Measurements from ENCODE around the gene C8G.

The C8G gene

DNA sequence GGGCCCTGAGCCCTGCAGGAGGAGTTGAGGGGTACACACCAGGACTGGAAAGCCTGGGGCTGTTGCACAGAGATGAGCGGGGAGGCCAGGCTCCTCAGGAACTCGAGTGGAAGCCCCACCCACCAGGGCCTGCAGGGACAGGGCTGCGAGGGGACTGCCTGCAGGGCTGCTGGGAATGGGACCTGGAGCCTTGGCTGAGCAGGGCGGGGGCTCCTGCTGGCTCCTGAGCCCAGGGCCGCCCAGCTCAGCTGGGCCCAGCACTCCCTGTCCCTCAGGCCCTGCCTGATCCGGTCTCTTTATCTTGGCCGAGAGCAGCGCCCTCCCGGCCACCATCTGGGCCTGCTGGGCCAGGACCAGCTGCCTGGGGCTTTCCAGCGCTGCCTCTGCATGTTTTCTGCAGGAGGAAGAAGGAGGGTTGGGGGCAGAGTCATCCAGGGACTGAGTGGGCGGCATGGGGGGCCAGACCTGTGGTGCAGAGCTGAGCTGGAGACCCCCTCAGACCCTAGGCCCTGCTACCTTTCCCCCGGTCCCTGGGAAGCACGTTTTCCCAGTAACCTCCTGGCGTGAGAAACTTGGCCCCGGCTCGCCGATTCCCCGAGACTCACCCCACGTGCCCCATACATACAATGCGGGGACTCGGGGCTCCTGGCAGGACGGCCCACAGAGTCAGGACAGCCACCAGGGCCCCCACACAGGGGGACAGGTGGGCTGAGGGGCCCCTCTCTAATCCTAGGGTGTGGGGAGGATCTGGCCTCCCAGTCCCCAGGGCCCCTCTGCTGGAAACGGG lies 16.4 kb downstream of the C8G start:
- Histone ChIP-seq H3K4me3 (ENCODE audit: low read length) (no peak overlapping the region), H3K4me1 (ENCODE audit: control insufficient read depth, insufficient read depth, low read length) (peaks cover 11% of the 10 kb centered on the region), H3K9ac (ENCODE audit: low read length) (no peak overlapping the region), H3K36me3 (ENCODE audit: control insufficient read depth, insufficient read depth, low read length) (no peaks in the 10 kb centered on the region), H3K27me3 (ENCODE audit: control insufficient read depth, insufficient read depth, low read length) (peaks cover 6% of the 10 kb centered on the region), H3K9me3 (ENCODE audit: control insufficient read depth, low read length) (no peaks in the 10 kb centered on the region)

DNA sequence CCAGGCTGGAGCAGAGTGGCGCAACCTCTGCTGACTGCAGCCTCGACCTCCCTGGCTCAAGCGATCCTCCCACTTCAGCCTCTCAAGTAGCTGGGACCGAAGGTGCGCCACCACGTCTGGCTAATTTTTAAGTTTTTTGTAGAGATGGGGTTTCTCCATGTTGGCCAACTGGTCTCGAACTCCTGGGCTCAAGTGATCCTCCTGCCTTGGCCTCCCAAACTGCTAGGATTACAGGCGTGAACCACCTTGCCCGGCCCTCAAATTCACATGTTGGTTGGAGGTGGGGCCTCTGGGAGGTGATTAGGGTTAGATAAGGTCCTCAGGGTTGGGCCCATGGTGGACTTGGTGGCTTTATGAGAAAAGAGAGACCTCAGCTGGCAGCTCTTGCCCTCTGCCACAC lies 17.1 kb downstream of the C8G start:
- H3K9ac ChIP-seq (ENCODE audit: low read length) = no peak overlapping the region
- no peaks in the 10 kb centered on the region for H3K36me3 ChIP-seq (ENCODE audit: control insufficient read depth, insufficient read depth, low read length)
- H3K4me1 ChIP-seq (ENCODE audit: control insufficient read depth, insufficient read depth, low read length) = peaks cover 11% of the 10 kb centered on the region
- H3K4me3 ChIP-seq (ENCODE audit: low read length) = no peak overlapping the region
- peaks cover 6% of the 10 kb centered on the region for H3K27me3 ChIP-seq (ENCODE audit: control insufficient read depth, insufficient read depth, low read length)
- no peaks in the 10 kb centered on the region for H3K9me3 ChIP-seq (ENCODE audit: control insufficient read depth, low read length)

- H3K36me3 ChIP-seq (ENCODE audit: control insufficient read depth, insufficient read depth, low read length) = no peaks in the 10 kb centered on the region
- no peak overlapping the region for H3K9ac ChIP-seq (ENCODE audit: low read length)
- H3K4me1 ChIP-seq (ENCODE audit: control insufficient read depth, insufficient read depth, low read length) = peaks cover 11% of the 10 kb centered on the region
- H3K9me3 ChIP-seq (ENCODE audit: control insufficient read depth, low read length) = no peaks in the 10 kb centered on the region
- H3K27me3 ChIP-seq (ENCODE audit: control insufficient read depth, insufficient read depth, low read length) = peaks cover 6% of the 10 kb centered on the region
- no peak overlapping the region for H3K4me3 ChIP-seq (ENCODE audit: low read length)
Observed at GRCh38 chr9:136962701-136963248, 17.7 kb downstream of the C8G start.

DNA sequence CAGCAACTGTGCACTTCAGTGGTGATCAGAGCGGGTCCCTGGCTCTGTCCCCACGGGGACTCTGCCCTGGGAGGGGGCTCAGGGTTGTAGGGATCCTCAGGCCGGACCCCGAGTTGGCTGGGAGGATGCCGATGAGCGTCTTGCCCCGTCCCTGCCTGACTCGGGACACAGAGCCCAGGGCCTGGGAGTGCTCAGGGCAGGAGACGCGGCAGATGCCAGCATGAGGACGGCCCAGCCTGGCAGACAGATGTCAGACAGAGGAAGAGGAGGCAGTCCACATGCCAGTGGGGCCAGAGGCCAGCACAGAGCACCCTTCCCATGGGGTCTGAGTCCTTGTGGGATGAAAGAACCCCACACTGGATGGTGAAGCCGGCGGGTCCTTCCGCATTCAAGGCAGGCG lies 18.3 kb downstream of the C8G start:
- H3K4me1 ChIP-seq (ENCODE audit: control insufficient read depth, insufficient read depth, low read length) = peaks cover 11% of the 10 kb centered on the region
- no peak overlapping the region for H3K4me3 ChIP-seq (ENCODE audit: low read length)
- no peaks in the 10 kb centered on the region for H3K9me3 ChIP-seq (ENCODE audit: control insufficient read depth, low read length)
- no peak overlapping the region for H3K9ac ChIP-seq (ENCODE audit: low read length)
- H3K36me3 ChIP-seq (ENCODE audit: control insufficient read depth, insufficient read depth, low read length) = no peaks in the 10 kb centered on the region
- peaks cover 6% of the 10 kb centered on the region for H3K27me3 ChIP-seq (ENCODE audit: control insufficient read depth, insufficient read depth, low read length)

DNA sequence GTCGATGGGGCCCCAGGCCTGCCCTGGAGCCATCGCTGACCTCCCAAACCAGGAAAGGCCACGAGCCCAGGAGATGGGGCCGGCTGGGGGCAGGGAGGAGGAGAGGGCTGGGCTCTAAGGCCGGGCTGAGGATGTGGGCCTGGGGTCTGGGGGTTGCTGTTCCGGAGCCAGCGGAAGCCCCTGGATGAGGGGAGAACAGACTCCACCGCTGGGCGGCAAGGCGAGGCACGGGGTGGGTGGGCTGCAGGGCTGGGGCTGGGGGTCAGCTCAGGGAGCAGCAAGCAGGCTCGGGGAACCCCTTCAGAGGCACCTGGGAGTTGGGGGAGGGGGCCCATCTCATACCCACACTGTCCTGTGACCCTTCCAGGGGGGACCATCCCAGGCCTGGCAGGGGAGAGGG lies 18.7 kb downstream of the C8G start:
- H3K9me3 ChIP-seq (ENCODE audit: control insufficient read depth, low read length) = no peaks in the 10 kb centered on the region
- no peaks in the 10 kb centered on the region for H3K36me3 ChIP-seq (ENCODE audit: control insufficient read depth, insufficient read depth, low read length)
- H3K9ac ChIP-seq (ENCODE audit: low read length) = no peak overlapping the region
- H3K4me1 ChIP-seq (ENCODE audit: control insufficient read depth, insufficient read depth, low read length) = peaks cover 11% of the 10 kb centered on the region
- H3K4me3 ChIP-seq (ENCODE audit: low read length) = no peak overlapping the region
- H3K27me3 ChIP-seq (ENCODE audit: control insufficient read depth, insufficient read depth, low read length) = peaks cover 6% of the 10 kb centered on the region

- peak overlapping the region; percentile 41 for H3K9ac ChIP-seq (ENCODE audit: low read length)
- H3K36me3 ChIP-seq (ENCODE audit: control insufficient read depth, insufficient read depth, low read length) = no peaks in the 10 kb centered on the region
Observed at GRCh38 chr9:136964171-136964689, 19.2 kb downstream of the C8G start.

GRCh38 chr9:136964833-136965422 lies 19.9 kb downstream of the C8G start:
- Histone ChIP-seq H3K27me3 (ENCODE audit: control insufficient read depth, insufficient read depth, low read length) (peaks cover 6% of the 10 kb centered on the region), H3K4me3 (ENCODE audit: low read length) (peak overlapping the region; percentile 17), H3K4me1 (ENCODE audit: control insufficient read depth, insufficient read depth, low read length) (peaks cover 11% of the 10 kb centered on the region), H3K36me3 (ENCODE audit: control insufficient read depth, insufficient read depth, low read length) (no peaks in the 10 kb centered on the region), H3K9ac (ENCODE audit: low read length) (peak overlapping the region; percentile 41), H3K9me3 (ENCODE audit: control insufficient read depth, low read length) (no peaks in the 10 kb centered on the region)

More at GRCh38 chr9:136964171-136964689, 19.2 kb downstream of the C8G start:
- Histone ChIP-seq H3K4me3 (ENCODE audit: low read length) (peak overlapping the region; percentile 17), H3K4me1 (ENCODE audit: control insufficient read depth, insufficient read depth, low read length) (peaks cover 11% of the 10 kb centered on the region), H3K27me3 (ENCODE audit: control insufficient read depth, insufficient read depth, low read length) (peaks cover 6% of the 10 kb centered on the region), H3K9me3 (ENCODE audit: control insufficient read depth, low read length) (no peaks in the 10 kb centered on the region)

GRCh38 chr9:136965771-136966484 lies 20.9 kb downstream of the C8G start:
- no peak overlapping the region for H3K9ac ChIP-seq (ENCODE audit: low read length)
- peaks cover 11% of the 10 kb centered on the region for H3K4me1 ChIP-seq (ENCODE audit: control insufficient read depth, insufficient read depth, low read length)
- peaks cover 11% of the 10 kb centered on the region for H3K27me3 ChIP-seq (ENCODE audit: control insufficient read depth, insufficient read depth, low read length)
- H3K9me3 ChIP-seq (ENCODE audit: control insufficient read depth, low read length) = no peaks in the 10 kb centered on the region
- H3K4me3 ChIP-seq (ENCODE audit: low read length) = no peak overlapping the region
- H3K36me3 ChIP-seq (ENCODE audit: control insufficient read depth, insufficient read depth, low read length) = no peaks in the 10 kb centered on the region

DNA sequence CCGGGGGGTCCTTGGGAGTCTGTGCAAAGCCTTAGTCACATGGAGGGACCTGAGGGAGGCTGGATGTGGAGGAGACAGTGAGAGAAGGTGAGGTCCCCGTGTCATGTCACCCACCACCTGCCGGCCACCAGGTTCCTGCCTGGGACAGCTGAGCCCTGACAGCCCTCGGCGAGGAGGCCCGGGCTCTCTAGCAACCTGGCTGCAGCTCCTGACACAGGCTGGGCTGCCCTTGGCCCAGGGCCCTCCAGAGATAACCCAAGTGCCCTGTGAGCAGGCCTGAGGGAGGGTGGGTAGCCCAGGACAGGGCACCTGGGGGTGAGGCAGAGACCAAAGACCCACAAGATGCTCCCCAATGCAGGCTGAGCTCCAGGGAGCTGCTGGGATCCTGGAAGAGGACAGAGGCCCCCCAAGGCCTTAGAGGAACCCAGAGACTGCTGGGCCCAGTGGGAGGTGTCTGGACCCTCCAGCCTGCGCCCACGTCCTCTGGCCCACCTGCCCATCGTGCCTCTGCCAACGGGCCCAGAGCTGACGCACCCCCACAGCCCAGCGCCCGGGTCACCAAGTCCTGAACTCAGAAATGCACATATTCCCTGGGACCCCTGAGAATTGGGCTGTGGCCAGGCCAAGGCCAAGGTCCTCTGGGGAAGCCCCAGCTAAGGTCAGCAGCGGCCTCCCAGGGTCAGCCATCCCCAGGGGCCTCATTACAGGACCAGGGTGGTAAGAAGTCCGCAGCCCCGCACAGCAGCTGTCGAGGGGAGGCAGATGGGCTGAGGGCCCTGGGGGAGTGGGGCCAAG lies 23.5 kb downstream of the C8G start:
- Histone ChIP-seq H3K36me3 (ENCODE audit: control insufficient read depth, insufficient read depth, low read length) (no peaks in the 10 kb centered on the region), H3K4me1 (ENCODE audit: control insufficient read depth, insufficient read depth, low read length) (peaks cover 11% of the 10 kb centered on the region), H3K9me3 (ENCODE audit: control insufficient read depth, low read length) (no peaks in the 10 kb centered on the region), H3K4me3 (ENCODE audit: low read length) (no peak overlapping the region), H3K27me3 (ENCODE audit: control insufficient read depth, insufficient read depth, low read length) (peaks cover 11% of the 10 kb centered on the region), H3K9ac (ENCODE audit: low read length) (no peak overlapping the region)

- Histone ChIP-seq H3K4me3 (ENCODE audit: low read length) (no peak overlapping the region), H3K27me3 (ENCODE audit: control insufficient read depth, insufficient read depth, low read length) (peaks cover 11% of the 10 kb centered on the region), H3K9ac (ENCODE audit: low read length) (no peak overlapping the region), H3K4me1 (ENCODE audit: control insufficient read depth, insufficient read depth, low read length) (peaks cover 8% of the 10 kb centered on the region), H3K9me3 (ENCODE audit: control insufficient read depth, low read length) (no peaks in the 10 kb centered on the region), H3K36me3 (ENCODE audit: control insufficient read depth, insufficient read depth, low read length) (no peaks in the 10 kb centered on the region)
Observed at GRCh38 chr9:136969150-136969549, 24.1 kb downstream of the C8G start.

DNA sequence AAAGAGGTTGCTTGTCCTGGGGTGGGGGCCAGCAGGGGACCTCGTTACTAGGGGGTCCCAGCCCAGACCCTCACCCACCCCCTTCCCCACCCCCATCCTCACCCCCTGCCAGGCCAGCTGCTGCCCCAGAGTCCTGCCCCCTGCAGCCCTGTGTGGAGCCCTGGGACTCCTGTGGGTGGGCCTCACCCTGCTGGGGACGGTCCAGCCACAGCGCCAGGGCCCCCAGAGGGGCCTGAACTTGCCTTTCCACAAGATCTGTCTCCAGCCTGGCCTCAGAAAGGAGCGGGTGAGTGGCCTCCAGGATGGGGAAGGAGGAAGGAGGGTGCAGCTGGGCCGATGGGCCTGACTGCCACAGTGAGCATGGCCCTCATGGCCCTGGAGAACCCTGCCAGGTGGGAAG lies 24.7 kb downstream of the C8G start:
- H3K4me3 ChIP-seq (ENCODE audit: low read length) = no peak overlapping the region
- no peak overlapping the region for H3K9ac ChIP-seq (ENCODE audit: low read length)
- no peaks in the 10 kb centered on the region for H3K9me3 ChIP-seq (ENCODE audit: control insufficient read depth, low read length)
- H3K27me3 ChIP-seq (ENCODE audit: control insufficient read depth, insufficient read depth, low read length) = peaks cover 11% of the 10 kb centered on the region
- H3K4me1 ChIP-seq (ENCODE audit: control insufficient read depth, insufficient read depth, low read length) = peaks cover 2% of the 10 kb centered on the region
- no peaks in the 10 kb centered on the region for H3K36me3 ChIP-seq (ENCODE audit: control insufficient read depth, insufficient read depth, low read length)
